ENCODE measurements around the gene HES5. TPM values are rescaled to one million over a fixed set of nuclear protein-coding genes. Genes with fewer than 3 reads are reported as not detected.

Gene HES5
- total and polyA plus RNA-seq, 2 of the 13 experiments (the other 11 are each of a cell fraction or from before 2014, with no cell fraction given): not detected

- TF ChIP-seq ZNF556 (CRISPR knock-in tag; IDR thresholded peaks at IDR 0.05; ENCODE audit: borderline replicate concordance): no peak
- no peak for TF ChIP-seq MYC (CRISPR knock-in tag; IDR thresholded peaks at IDR 0.05; ENCODE audit: borderline replicate concordance)
- no peak for TF ChIP-seq ZFP62 (CRISPR knock-in tag; IDR thresholded peaks at IDR 0.05)
- no peak for TF ChIP-seq TERF1 (CRISPR knock-in tag; IDR thresholded peaks at IDR 0.05)
- no peak for TF ChIP-seq SAP130 (CRISPR knock-in tag; IDR thresholded peaks at IDR 0.05; ENCODE audit: low read depth)
- no peak for TF ChIP-seq HNRNPUL1 (IDR thresholded peaks at IDR 0.05; ENCODE audit: low read depth, low read length)
- peak; percentile 41 for TF ChIP-seq ZNF407 (CRISPR knock-in tag; IDR thresholded peaks at IDR 0.05; ENCODE audit: not compliant biosample characterization)
- no peak for TF ChIP-seq ZBTB43 (CRISPR knock-in tag; conservative IDR thresholded peaks at IDR 0.05)
- TF ChIP-seq SAFB2 (CRISPR knock-in tag; IDR thresholded peaks at IDR 0.05; ENCODE audit: borderline replicate concordance, low read depth): no peak; the same call in 1 of the 2 replicates
- TF ChIP-seq HNF1B (CRISPR knock-in tag; IDR thresholded peaks at IDR 0.05): no peak
- TF ChIP-seq SKIL (CRISPR knock-in tag; IDR thresholded peaks at IDR 0.05; ENCODE audit: borderline replicate concordance): no peak
- TF ChIP-seq ZNF414 (CRISPR knock-in tag; IDR thresholded peaks at IDR 0.05): 0 out of 2 replicates have a peak, but pooled peaks have one; percentile 4
- no peak for TF ChIP-seq FLYWCH1 (CRISPR knock-in tag; IDR thresholded peaks at IDR 0.05)
Observed at GRCh38 chr1:2556277-2556677, 26.2 kb upstream of the HES5 start, which contains the start of gene TNFRSF14 (continued).

Data from HepG2 (cell line).